HG03039 (cell line): ENCODE results near the gene TRIM14.

Experiments used
- ATAC-seq: cut with Tn5 transposase; IDR thresholded peaks from one replicate; pipeline ENCODE4 v1.9.1; 2021; ENCODE audit warnings: mild to moderate bottlenecking, moderate library complexity; ENCODE audit not compliant: unreplicated experiment

TRIM14 gene

DNA sequence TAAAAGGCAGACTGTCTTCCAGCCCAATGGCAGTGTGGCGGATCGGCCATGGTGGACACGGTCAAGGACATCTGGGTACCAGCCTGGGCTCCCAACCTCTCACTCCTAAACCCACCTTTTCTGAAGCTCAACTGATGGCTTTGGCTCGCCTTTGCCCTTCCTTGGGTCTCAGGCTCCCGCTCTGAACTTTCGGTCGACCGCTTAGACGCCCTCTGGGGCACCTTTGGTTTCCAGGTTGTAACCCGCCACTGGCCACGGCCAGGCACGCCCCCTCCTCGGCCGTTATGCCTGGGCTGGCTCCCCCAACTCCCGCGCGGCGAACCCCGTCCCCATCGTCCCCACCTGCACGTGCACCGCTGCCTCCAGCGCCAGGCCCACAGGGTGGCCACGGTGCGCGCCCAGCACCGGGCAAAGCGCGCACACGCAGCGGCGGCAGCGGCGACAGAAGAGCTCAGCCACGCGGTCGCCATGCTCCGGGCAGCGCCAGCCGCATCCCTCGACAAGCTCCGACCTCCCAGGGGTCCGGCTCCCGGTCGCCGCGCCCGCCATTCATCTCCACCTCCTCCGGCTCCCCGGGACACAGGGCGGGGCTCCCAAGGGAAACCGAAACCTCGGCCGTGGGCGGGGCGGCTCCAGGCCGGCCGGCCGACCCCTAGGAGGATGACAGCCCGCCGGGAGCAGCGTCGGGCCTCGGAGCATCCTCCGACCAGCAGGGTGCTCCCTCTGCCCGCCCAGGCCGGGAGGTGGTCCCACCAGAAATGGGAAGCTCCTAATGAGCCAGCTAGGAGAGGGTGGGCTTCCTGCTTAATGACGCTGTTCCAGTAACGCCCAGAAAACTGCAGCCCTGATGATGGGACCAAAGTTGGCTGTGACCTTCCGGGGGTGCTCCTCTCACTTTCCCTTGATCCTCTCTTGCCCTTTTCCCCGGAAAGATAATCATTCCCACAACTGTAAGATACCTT is at the start of gene TRIM14:
TSS of gene TRIM14 (minus strand) at position 583 of the 962 bp plus-strand sequence. CDS start at position 549, 34 bp downstream.
- ATAC-seq: peak; percentile 53

DNA sequence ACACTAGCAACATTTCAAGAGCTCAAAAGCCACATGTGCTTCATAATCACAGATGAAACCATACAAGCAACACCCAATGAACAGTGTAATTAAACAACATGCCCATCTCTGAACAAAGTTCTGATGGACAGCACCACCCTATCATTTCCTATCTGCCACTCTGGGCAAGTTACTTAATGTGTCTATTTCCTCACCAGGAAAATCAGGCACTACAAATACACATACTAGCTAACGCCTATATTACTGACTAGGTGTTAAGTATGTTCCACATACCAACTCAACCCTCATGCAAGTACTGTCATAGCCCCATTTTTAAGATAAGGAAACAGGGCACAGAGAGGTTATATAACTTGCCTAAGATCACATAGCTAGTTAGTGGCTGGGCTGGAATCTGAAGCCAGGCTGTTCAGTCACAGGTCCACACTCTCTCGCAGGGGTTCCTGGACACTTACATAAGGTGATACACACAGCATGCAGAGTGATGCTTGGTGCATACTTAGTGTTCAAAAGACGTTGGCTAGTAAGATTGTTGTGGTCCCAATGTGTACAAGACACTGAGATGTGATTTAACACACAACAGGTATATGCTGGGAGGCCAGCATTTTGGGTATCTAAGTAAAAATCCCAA is 49.2 kb upstream of the TRIM14 start:
- ATAC-seq: no peak

- ATAC-seq: no peak
Observed at GRCh38 chr9:98164912-98165311, 45.9 kb upstream of the TRIM14 start.

GRCh38 chr9:98162613-98163012 is 43.6 kb upstream of the TRIM14 start:
- no peak for ATAC-seq

- no peak for ATAC-seq
Observed at GRCh38 chr9:98161851-98162250, 42.8 kb upstream of the TRIM14 start.

DNA sequence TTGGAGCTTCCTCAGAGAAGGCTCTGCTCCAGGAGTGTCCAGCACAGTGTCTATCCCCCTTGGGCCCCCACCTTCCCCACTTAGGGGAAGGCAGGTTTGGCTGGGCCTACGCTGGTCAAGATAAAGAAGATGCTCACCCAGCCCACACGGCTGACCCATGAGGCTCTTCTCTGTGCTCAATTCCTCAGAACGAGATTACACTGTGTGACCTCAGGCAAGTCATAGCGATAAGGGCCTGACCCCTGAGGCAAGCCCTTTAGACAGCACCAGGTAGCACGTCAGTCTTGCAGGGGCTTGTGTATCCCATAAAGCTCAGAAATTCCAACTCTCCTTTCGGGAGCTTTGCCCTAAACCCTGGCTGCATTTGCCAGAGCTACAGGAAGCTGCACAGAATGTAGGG is 40.8 kb upstream of the TRIM14 start:
- no peak for ATAC-seq

GRCh38 chr9:98159301-98159700 is 40.3 kb upstream of the TRIM14 start:
- no peak for ATAC-seq

DNA sequence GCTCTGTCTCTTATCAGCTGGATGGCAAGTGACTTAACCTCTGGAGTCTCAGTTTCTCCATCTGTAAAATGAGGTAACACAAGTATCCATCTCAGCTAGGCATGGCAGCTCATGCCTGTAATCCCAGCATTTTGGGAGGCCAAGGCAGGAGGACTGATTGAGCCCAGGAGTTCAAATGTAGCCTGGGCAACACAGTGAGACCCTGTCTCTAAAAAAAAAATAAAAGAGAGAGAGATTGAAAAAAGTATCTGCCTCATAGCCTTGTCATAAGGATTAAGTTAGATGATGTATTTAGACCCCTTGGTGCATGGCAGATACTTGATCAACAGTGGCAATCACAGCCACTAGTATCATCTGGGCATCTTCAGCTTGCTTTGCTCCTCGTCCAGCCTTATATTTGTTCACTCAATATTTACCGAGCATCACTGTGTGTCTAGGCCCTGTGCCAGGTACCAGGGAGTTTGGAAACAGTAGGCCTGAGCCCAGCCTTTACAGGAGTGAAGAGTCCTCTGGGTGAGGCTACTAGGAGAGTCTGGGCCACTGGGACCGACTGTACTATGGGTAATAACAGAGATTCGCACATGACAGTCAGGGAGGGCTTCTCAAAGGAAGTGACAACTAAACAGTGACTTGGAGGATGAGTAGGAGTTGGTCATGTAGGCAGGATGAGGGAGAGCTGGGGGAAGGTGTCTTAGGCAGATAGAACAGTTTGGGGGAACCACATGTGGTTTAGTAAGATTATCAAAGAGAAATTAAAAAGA is 39.2 kb upstream of the TRIM14 start:
- no peak for ATAC-seq

GRCh38 chr9:98157372-98157771 is 38.4 kb upstream of the TRIM14 start:
- no peak for ATAC-seq

GRCh38 chr9:98154678-98155077 is 35.7 kb upstream of the TRIM14 start:
- ATAC-seq: no peak

GRCh38 chr9:98152526-98152925 is 33.5 kb upstream of the TRIM14 start:
- no peak for ATAC-seq

- ATAC-seq: no peak
Observed at GRCh38 chr9:98150721-98151120, 31.7 kb upstream of the TRIM14 start.

GRCh38 chr9:98150164-98150563 is 31.1 kb upstream of the TRIM14 start:
- no peak for ATAC-seq

DNA sequence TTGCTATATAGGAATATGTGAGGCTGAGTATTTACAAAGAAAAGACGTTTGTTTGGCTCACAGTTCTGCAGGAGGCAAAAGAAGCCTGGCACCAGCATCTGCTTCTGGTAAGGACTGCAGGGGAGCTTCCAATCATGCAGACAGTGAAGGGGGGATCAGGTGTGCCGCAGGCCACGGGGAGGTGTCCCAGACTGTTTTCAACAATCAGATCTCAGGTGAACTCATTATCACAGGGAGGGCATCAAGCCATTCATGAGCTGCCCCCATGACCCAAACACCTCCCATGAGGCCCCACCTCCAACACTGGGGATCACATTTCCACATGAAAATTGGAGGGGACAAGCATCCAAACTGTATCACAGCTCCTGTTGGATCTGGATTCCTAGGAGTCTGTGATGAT is 30.4 kb upstream of the TRIM14 start:
- ATAC-seq: no peak

- no peak for ATAC-seq
Observed at GRCh38 chr9:98148486-98148885, 29.5 kb upstream of the TRIM14 start.

GRCh38 chr9:98147582-98147981 is 28.6 kb upstream of the TRIM14 start:
- ATAC-seq: no peak

DNA sequence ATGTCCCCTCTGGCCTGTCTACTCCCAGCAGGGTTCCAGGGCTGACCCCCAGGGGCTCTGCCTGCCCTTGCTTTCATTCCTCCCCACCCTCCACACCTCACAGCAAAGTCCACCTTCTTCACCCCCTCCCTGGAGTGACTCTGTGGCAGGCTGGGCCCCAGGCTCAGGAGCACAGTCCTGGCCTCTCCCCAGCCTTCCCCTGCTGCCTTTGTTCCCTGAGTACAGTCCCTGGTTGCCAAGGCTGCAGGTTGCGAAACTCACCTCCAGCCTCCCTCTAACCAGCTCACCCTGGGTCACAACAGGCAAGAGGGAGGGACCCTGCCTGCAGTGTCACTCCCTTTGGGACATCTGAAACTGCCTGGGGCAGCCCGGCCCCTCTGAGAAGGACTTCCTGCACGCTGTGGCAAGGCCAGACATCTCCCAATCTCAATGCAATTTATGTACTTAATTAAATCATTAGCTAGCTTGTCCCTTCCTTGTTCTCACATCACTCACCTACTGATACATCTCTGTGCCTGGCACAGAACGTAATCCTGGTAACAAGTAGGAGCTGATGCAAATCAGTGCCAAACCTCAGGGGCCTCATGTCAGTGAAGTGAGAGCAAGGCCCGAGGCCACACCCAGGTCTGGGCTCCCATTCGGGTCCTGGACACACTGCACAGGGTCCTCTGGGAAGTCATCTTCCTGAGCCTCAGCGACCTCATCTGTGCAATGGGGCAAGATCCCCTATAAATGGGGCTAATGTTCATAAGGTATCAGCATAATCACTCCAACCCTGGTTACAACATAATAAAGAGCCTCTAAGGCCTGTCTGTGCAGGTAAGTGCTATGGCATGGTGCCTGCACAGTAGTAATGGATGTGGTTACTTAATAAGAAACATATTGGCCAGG is 27.3 kb upstream of the TRIM14 start:
- ATAC-seq: no peak

DNA sequence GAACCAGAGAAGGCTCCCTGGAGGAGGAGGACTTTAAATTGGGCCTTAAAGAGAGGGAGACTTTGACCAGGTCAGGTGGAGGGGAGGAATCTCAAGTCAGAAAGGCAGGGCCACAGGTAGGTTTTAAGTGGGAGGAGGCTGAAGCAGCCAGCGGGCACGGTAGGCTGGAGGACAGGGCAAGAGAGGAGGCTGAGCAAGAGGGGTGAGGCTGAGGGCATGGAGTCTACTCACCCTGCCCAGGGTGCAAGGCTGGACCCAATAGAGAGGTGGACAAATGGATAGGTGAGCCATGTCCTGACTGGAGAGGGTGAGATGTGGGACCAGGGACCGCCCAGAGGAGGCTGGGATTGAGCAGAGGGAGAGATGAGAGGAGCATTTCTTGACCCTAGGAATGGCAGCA is 25.6 kb upstream of the TRIM14 start:
- ATAC-seq: no peak

DNA sequence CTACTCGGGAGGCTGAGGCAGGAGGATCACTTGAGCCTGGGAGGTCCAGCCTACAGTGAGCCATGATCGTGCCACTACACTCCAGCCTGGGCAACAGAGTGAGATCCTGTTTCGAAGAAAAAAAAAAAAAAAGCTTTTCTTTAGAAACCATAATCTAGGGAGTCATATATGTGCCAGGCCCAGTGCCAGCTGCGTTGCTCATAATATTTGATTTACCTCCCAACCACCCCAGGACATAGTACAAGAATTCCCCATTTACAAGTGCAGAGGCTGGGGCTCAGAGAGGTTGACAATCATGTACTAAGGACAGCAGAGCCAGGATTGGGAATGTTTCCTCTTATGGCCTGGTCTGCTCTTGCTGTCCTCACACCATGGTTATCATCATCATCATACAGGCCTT is 25.1 kb upstream of the TRIM14 start:
- ATAC-seq: no peak

DNA sequence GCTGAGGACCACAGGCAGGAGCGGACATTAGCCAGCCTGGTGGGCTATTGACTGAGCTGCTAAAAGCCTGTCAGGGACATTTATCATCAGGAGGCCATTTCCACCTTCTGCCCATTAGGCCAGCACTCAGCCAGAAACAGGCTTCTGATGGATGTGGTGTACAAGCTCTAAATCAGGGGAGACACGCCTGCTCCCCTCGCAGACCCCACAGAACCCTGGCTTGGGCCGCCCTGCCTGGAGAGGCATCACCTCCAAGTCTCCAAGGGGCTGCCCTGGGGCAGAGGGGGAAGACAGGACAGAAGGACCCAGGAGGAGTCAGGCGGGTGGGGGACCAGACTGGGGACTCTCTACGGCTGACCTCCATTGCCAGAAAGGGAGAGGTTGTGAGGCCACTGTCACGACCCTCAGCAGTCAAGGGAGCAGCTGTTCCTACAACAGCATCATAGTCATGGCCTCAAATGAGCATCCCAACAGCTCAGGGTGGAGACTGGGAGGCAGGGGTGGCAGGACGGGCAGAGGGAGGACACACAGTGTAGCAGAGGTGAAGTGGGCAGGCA is 24.0 kb upstream of the TRIM14 start:
- no peak for ATAC-seq
